GM23338 (cell line): ENCODE measurements around the gene SSBP2. TPM values are rescaled to one million over a fixed set of nuclear protein-coding genes. Genes with fewer than 3 reads are reported as not detected.

Experiments used
- ATAC-seq: fragments of 200-7000 bp; cut with Tn5 transposase; 3 replicates; pipeline ENCODE4 v1.9.1; 2020
- DNase-seq: peaks from one replicate; pipeline ENCODE4 v3.0.0-alpha.2; 2015; ENCODE audit warnings: low spot score
- H2AFZ ChIP-seq: fragments of 200-600 bp; sonication (generic); 2 replicates; pipeline ENCODE4 v1.8.0; 2016; ENCODE audit warnings: antibody characterized with exemption, mild to moderate bottlenecking, moderate library complexity
- H3F3A ChIP-seq: fragments of 200-600 bp; sonication (generic); replicated peaks from 2 replicates; pipeline ENCODE4 v1.8.0; 2017; ENCODE audit warnings: antibody characterized with exemption, mixed run types, low read depth
- H3K27ac ChIP-seq: fragments of 200-600 bp; sonication (generic); 2 replicates; pipeline ENCODE4 v1.6.1; 2016; ENCODE audit warnings: low read depth
- H3K27me3 ChIP-seq: fragments of 200-600 bp; sonication (generic); 2 replicates; pipeline ENCODE4 v1.8.0; 2016; ENCODE audit warnings: mild to moderate bottlenecking, mixed run types, moderate library complexity; ENCODE audit not compliant: insufficient read depth
- H3K36me3 ChIP-seq: fragments of 200-600 bp; sonication (generic); 2 replicates; pipeline ENCODE4 v1.8.0; 2016; ENCODE audit warnings: mild to moderate bottlenecking; ENCODE audit not compliant: insufficient read depth
- H3K4me1 ChIP-seq: fragments of 200-600 bp; sonication (generic); 2 replicates; pipeline ENCODE4 v1.8.0; 2016; ENCODE audit warnings: mild to moderate bottlenecking, moderate library complexity; ENCODE audit not compliant: insufficient read depth
- H3K4me2 ChIP-seq: fragments of 200-600 bp; sonication (generic); 2 replicates; pipeline ENCODE4 v1.7.1; 2017; ENCODE audit warnings: mixed run types
- H3K4me3 ChIP-seq: fragments of 200-600 bp; sonication (generic); 2 replicates; pipeline ENCODE4 v1.6.1; 2016; ENCODE audit warnings: mixed run types
- H3K79me2 ChIP-seq: fragments of 200-600 bp; sonication (generic); replicated peaks from 2 replicates; pipeline ENCODE4 v1.8.0; 2017; ENCODE audit warnings: mild to moderate bottlenecking; ENCODE audit not compliant: insufficient read depth
- H3K9me2 ChIP-seq: fragments of 200-600 bp; sonication (generic); 2 replicates; pipeline ENCODE4 v1.8.0; 2017; ENCODE audit not compliant: insufficient read depth
- H4K20me1 ChIP-seq: fragments of 200-600 bp; sonication (generic); replicated peaks from 2 replicates; pipeline ENCODE4 v1.8.0; 2017; ENCODE audit warnings: mild to moderate bottlenecking; ENCODE audit not compliant: insufficient read depth
- H3K27ac Mint-ChIP-seq: 2 replicates; pipeline ENCODE4 v1.8.0; 2020; ENCODE audit warnings: inconsistent platforms, mild to moderate bottlenecking, moderate library complexity, mixed read lengths
- H3K27me3 Mint-ChIP-seq: 3 replicates; pipeline ENCODE4 v1.8.0; 2022; ENCODE audit warnings: low read depth, mild to moderate bottlenecking, moderate library complexity, mixed read lengths, inconsistent platforms; ENCODE audit not compliant: insufficient read depth, poor library complexity
- H3K36me3 Mint-ChIP-seq: 3 replicates; pipeline ENCODE4 v1.8.0; 2021; ENCODE audit warnings: low read depth, mild to moderate bottlenecking, inconsistent platforms, moderate library complexity, mixed read lengths
- H3K4me1 Mint-ChIP-seq: 3 replicates; pipeline ENCODE4 v1.8.0; 2020; ENCODE audit warnings: mild to moderate bottlenecking, inconsistent platforms, mixed read lengths
- H3K4me3 Mint-ChIP-seq: 3 replicates; pipeline ENCODE4 v1.8.0; 2021; ENCODE audit warnings: moderate library complexity, mild to moderate bottlenecking, inconsistent platforms, mixed read lengths
- H3K9me3 Mint-ChIP-seq: 3 replicates; pipeline ENCODE4 v1.8.0; 2020; ENCODE audit warnings: moderate library complexity, mild to moderate bottlenecking, inconsistent platforms, mixed read lengths
- CREB1 ChIP-seq: fragments of 250-450 bp; sonication (Bioruptor Pico); IDR thresholded peaks from 2 replicates; pipeline ENCODE4 v1.5.0; 2020; ENCODE audit warnings: low read depth, mild to moderate bottlenecking, moderate library complexity
- CTCF ChIP-seq, 2 experiments: fragments of 200-600 bp in 1 of 2; sonication (generic) in 1 of 2; conservative IDR thresholded peaks; 2 replicates each; pipeline versions ENCODE4 v1.5.1 to v1.6.1; 2016 to 2017; ENCODE audit warnings: antibody characterized with exemption in 2 of 2, low read depth in 2 of 2, mild to moderate bottlenecking in 2 of 2, moderate library complexity in 1 of 2
- ETS1 ChIP-seq: IDR thresholded peaks from 2 replicates; pipeline ENCODE4 v1.6.1; 2016; ENCODE audit warnings: antibody characterized with exemption
- EZH2 ChIP-seq: fragments of 200-600 bp; sonication (generic); IDR thresholded peaks from one replicate; pipeline ENCODE4 v1.8.0; 2017; ENCODE audit warnings: antibody characterized with exemption, mild to moderate bottlenecking, low read depth; ENCODE audit not compliant: unreplicated experiment
- EZH2phosphoT487 ChIP-seq: fragments of 200-600 bp; sonication (generic); IDR thresholded peaks from one replicate; pipeline ENCODE4 v1.8.1; 2018; ENCODE audit warnings: antibody characterized with exemption; ENCODE audit not compliant: unreplicated experiment
- NANOG ChIP-seq: IDR thresholded peaks from 2 replicates; pipeline ENCODE4 v1.6.1; 2016; ENCODE audit warnings: antibody characterized with exemption, borderline replicate concordance
- POLR2AphosphoS5 ChIP-seq: IDR thresholded peaks from 2 replicates; pipeline ENCODE4 v1.6.1; 2016; ENCODE audit warnings: antibody characterized with exemption, low read depth
- REST ChIP-seq: IDR thresholded peaks from one replicate; pipeline ENCODE4 v1.6.1; 2018; ENCODE audit warnings: antibody characterized with exemption; ENCODE audit not compliant: unreplicated experiment
- STAT1 ChIP-seq: IDR thresholded peaks from one replicate; pipeline ENCODE4 v1.6.1; 2016; ENCODE audit warnings: antibody characterized with exemption; ENCODE audit not compliant: unreplicated experiment
- ZNF114 ChIP-seq: fragments of 250-450 bp; sonication (Bioruptor Pico); IDR thresholded peaks from 2 replicates; pipeline ENCODE4 v1.5.0; 2020; ENCODE audit warnings: mild to moderate bottlenecking, moderate library complexity
- ZNF331 ChIP-seq: fragments of 250-450 bp; sonication (Bioruptor Pico); IDR thresholded peaks from 2 replicates; pipeline ENCODE4 v1.5.0; 2020; ENCODE audit warnings: low read depth, mild to moderate bottlenecking, moderate library complexity
- ZNF462 ChIP-seq: fragments of 250-450 bp; sonication (Bioruptor Pico); IDR thresholded peaks from 2 replicates; pipeline ENCODE4 v1.5.0; 2020; ENCODE audit warnings: mild to moderate bottlenecking, moderate library complexity
- polyA plus RNA-seq: library from polyadenylated mRNA; unstranded; fragments of >200 nt; fragmentation: Nextera tagmentation; extraction: Ambion mirVana; gene quantifications from 2 replicates; pipeline ENCODE4 v1.2.1, GENCODE V29; 2016
- total RNA-seq: library from RNA; depleted of rRNA; stranded (reverse); fragments of >200 nt; shearing (Covaris generic); gene quantifications from 2 replicates; pipeline ENCODE4 v1.2.3, GENCODE V29; 2014

The SSBP2 gene
- total and polyA plus RNA-seq, 2 experiments from 2014 or later: 21.5 to 24.7 TPM

- Histone ChIP-seq H3K79me2 (no peaks in the 10 kb centered on the region), H3K4me3 (no peak overlapping the region), H3K27ac (no peak overlapping the region), H4K20me1 (no peaks in the 10 kb centered on the region), H3K4me1 (peaks cover 9% of the 10 kb centered on the region; the same call in 1 of the 2 replicates), H3K9me2 (no peaks in the 10 kb centered on the region), H3K4me2 (0 out of 2 replicates have a peak overlapping the region, but pooled peaks have one; percentile 3), H2AFZ (peak overlapping the region; percentile 98), H3F3A (no peaks in the 10 kb centered on the region), H3K27me3 (no peaks in the 10 kb centered on the region), H3K36me3 (no peaks in the 10 kb centered on the region)
- no peak for ATAC-seq
- Mint-ChIP-seq H3K4me1 (peaks cover 15% of the 10 kb centered on the region), H3K9me3 (no peaks in the 10 kb centered on the region), H3K4me3 (no peak overlapping the region), H3K27me3 (peaks cover 4% of the 10 kb centered on the region), H3K36me3 (no peaks in the 10 kb centered on the region), H3K27ac (no peak overlapping the region)
- no peak for TF ChIP-seq REST
- no peak for TF ChIP-seq CTCF (conservative IDR thresholded peaks at IDR 0.05; ENCODE audit: low read depth in 2 of 2)
- no peak for TF ChIP-seq ETS1
- TF ChIP-seq EZH2: no peak
- TF ChIP-seq NANOG: no peak
- TF ChIP-seq EZH2phosphoT487: no peak
- TF ChIP-seq ZNF114: no peak
- TF ChIP-seq ZNF462 (CRISPR knock-in tag): no peak
- no peak for TF ChIP-seq POLR2AphosphoS5
- no peak for TF ChIP-seq ZNF331 (CRISPR knock-in tag)
- no peak for TF ChIP-seq CREB1
- no peak for TF ChIP-seq STAT1
- DNase-seq: no peak
These were observed 27.7 kb upstream of the SSBP2 start for GRCh38 chr5:81778642-81779041.
